DMS53 (cell line): ENCODE results near the gene MORF4L1.
"Not testable (repeated sequence)": the region's sequence is repeated elsewhere in the genome, so short reads cannot be mapped to it uniquely, and the experiment has no call there.

Experiments used
- DNase-seq: peaks from one replicate; lab custom pipeline; 2025; lab: John Stamatoyannopoulos, UW

Gene MORF4L1

GRCh38 chr15:78927077-78927790 lies 54.5 kb downstream of the MORF4L1 start:
- no peak for DNase-seq

- DNase-seq, result not testable (repeated sequence)
Observed at GRCh38 chr15:78928176-78928575, 55.5 kb downstream of the MORF4L1 start.

GRCh38 chr15:78928616-78929093 lies 56.0 kb downstream of the MORF4L1 start:
- DNase-seq, result no peak

GRCh38 chr15:78929536-78930264 lies 57.0 kb downstream of the MORF4L1 start:
- no peak for DNase-seq

GRCh38 chr15:78930577-78931388 lies 58.1 kb downstream of the MORF4L1 start:
- no peak for DNase-seq

GRCh38 chr15:78931439-78932257 lies 59.0 kb downstream of the MORF4L1 start:
- DNase-seq, result no peak

- DNase-seq, result no peak
Observed at GRCh38 chr15:78932258-78932808, 59.6 kb downstream of the MORF4L1 start.

GRCh38 chr15:78933187-78933822 lies 60.6 kb downstream of the MORF4L1 start:
- no peak for DNase-seq

GRCh38 chr15:78933823-78934654 lies 61.3 kb downstream of the MORF4L1 start:
- DNase-seq, result no peak

- DNase-seq, result no peak
Observed at GRCh38 chr15:78934655-78935023, 61.9 kb downstream of the MORF4L1 start.

- no peak for DNase-seq
Observed at GRCh38 chr15:78937132-78937739, 64.5 kb downstream of the MORF4L1 start.

GRCh38 chr15:78938658-78939488 lies 66.2 kb downstream of the MORF4L1 start:
- DNase-seq, result no peak

GRCh38 chr15:78942741-78943140 lies 70.1 kb downstream of the MORF4L1 start:
- no peak for DNase-seq

- DNase-seq, result no peak
Observed at GRCh38 chr15:78943692-78944091, 71.0 kb downstream of the MORF4L1 start.

GRCh38 chr15:78944202-78944625 lies 71.5 kb downstream of the MORF4L1 start:
- DNase-seq, result peak; percentile 50

GRCh38 chr15:78944669-78945407 lies 72.1 kb downstream of the MORF4L1 start, which contains the start of gene CTSH:
TSS of gene CTSH (minus strand) at chr15:78945046. CDS start at chr15:78944981, 65 bp downstream.
- peak; percentile 89 for DNase-seq

- no peak for DNase-seq
Observed at GRCh38 chr15:78946493-78946892, 73.8 kb downstream of the MORF4L1 start.

GRCh38 chr15:78947506-78947905 lies 74.8 kb downstream of the MORF4L1 start:
- DNase-seq, result no peak
